HG02678 (cell line): ENCODE data around the gene OTOG.

Experiments used
- ATAC-seq: cut with Tn5 transposase; IDR thresholded peaks from one replicate; pipeline ENCODE4 v1.9.1; 2021; ENCODE audit warnings: mild to moderate bottlenecking, moderate library complexity; ENCODE audit not compliant: unreplicated experiment

OTOG gene

DNA sequence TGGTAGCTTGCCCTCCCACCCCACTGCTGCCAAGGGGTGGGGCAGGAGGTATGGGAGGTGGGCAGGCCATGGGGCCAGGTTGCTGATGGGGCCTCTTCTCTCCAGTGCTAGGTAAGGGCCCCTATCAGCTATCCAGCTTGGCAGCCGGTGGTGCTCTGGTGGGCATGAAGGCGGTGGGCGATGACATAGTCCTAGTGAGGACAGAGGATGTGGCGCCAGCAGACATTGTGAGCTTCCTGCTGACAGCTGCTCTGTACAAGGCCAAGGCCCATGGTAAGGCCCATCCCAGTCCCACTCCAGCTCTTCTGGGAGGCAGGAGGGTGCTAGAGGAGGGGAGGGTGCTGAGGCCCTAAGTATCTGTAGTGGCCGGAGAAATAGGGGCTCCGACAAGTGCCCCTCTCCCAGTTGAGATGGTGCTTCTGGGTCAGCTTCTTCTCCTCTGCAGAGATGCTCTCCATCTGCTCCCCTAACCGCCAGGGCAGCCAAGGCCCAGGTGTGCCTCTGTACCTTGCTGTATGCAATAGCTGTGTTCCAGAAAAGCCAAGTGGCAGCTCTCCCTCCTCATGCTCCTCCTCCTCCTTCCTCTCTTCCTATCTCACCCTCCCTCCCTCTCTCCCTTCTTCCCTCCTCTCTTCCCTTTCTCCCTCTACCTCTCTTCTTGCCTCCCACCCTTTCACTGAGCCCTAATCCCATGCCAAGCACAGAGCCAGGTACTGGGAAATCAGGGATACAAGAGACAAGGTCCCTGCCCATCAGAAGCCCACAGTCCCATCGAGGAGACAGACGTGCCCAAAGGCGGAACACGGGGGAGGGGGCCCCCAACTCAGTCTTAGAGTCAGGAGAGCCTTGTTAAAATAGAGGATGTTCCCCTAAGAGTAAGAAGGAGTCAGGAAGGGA, 55.3 kb downstream of the OTOG start:
- no peak for ATAC-seq

DNA sequence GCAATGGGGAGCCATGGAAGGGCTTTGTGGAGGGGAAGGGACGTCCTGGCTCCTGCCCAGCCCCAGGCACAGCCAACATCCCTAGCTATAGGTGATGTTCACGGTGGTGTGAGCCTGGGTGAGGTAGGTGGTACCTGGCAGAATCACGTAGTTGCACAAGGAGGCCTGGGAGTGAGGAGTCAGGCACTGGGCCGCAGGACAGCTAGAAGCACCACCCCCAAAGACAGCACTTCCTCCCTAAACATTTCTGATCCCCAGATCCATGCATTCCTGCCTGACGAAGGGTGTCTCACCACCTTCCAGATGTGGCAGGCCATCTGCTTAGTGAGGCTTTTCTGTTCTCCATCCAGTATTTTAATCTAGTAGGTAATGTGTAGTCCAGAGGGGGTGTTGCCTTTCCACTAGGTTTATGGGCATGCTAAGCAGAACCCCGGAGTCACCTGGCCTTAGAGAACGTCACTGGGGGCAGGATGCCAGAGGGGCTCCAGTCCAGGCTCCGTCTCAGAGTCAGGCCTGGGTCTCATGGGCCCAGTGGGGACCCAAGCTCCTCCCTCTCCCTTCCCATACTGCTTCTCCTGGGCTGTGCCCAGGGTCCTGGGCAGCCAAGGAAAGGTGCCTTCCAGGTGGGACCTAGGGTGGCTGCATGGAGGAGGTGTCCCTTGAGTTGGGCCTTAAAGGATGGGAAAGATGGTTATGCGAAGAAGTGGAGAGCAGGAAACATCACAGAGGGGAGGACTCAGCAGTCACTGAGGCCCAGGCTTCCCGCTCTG, 56.2 kb downstream of the OTOG start:
- no peak for ATAC-seq

DNA sequence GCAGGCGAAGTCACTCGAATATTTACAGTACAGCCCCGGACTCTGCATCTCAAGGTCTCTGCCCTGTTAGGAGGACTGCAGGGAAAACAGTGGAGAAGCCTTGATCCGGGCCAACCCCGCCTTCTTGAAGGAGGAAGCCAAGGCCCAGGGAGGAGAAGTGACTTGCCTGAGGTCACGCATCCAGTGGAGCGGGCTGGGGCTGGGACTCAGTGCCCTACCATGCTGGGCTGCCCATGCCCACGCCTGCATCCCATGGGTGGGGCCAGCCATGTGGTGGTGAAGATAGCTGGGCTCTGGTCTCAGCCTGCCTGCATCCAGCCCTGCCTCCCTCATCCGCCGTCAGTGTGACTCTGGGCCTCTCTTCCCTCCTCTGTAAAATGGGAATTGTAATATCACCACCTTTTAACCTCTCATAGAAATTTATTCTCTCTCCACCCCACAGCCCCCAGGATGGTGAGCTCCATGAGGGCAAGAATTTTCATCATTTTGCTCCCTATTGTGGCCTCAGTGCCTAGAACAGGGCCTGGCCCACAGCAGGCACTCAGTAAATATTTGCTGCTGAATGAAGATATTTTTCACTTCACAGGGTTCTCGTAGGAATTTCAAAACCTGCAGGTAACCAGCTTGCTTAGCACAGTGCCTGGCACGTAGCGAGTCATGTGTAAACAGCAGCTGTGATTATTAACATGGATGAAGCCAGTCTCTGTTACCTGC, 57.3 kb downstream of the OTOG start:
- no peak for ATAC-seq

DNA sequence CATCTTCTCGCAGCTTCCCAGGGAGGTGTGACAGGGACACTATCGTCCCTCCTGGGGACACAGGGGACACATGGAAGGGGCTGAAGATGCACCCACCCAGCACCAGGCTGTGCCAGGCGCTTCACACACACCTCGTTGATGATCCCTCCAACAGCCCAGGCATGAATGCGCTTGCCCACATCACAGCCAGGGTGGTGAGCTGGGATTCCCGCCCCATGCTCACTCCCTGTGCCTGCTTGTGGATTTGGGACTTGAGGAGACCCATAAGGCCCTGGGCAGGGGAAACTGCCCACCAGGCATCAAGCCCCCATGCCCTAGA, 57.8 kb downstream of the OTOG start:
- no peak for ATAC-seq

DNA sequence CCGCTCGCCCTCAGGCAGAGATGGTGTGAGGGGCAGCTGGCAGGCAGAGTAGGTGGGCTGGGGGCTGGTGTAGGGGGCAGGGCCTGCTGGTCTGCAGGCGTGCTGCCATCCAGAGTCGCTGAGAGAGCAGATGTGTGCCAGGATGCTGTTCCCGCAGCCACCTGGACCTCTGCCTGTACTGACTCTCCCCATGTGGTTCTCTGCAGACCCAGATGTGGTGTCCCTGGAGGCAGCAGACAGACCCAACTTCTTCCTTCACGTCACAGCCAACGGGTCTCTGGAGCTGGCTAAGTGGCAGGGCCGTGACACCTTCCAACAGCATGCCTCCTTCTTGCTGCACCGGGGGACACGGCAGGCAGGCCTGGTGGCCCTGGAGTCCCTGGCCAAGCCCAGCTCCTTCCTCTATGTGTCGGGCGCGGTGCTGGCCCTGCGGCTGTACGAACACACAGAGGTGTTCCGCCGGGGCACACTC, 58.6 kb downstream of the OTOG start:
- ATAC-seq: no peak

DNA sequence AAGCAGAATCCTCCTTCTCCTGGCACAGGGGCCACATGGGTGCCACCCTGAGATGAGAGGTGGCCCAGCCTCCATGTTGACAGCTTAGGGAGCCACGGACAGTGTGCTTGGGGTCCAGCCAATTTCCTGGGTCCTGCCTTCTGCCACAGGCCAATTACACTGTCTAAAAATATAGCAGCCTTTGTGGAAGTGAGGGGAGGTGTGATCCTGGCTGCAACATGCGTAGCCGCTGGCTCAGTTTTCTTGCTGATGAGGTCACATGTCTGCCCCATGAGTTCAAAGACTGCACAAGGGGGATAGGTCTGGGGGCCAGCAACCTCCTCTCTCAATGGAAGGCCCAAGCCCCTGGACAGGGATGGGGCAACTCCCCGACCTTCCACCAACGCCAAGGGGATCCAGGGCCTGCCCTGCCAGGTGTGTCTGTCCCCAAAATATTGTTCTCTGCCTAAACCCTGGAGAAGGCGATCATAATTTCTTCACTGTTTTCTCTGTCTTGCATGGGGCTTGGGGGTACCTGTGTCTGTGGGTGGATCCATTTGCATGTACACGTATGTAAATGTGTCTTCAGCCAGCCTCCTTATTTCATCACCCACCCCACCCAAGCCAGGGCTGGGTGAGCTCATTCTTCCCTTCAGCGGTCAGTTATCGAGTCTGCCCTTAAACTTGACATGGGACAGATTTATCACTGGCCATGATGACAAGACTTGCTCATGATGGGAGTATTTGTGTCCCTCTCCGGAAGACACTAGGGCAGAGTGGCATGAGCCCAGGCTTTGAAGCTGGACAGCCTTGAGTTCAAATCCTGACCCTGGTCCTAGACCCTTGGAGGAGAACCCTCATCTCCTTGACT, 59.4 kb downstream of the OTOG start:
- no peak for ATAC-seq

DNA sequence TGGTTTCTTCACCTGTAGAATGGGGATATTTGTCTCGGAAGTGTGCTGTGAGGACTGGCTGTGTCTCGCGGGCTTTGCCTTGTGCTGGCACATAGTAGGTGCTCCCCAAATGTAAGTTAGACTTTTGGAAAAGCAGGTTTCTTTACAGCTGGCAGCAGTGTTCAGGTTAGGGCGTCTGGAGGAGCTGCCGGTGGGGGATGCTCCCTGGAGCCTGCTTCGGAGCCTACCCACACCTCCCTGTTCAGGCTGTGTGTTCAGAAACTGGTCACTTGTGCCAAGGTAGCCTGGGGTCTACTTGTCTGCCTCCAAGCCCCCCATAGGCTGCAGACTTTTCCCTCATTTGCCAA, 60.0 kb downstream of the OTOG start:
- ATAC-seq: no peak

DNA sequence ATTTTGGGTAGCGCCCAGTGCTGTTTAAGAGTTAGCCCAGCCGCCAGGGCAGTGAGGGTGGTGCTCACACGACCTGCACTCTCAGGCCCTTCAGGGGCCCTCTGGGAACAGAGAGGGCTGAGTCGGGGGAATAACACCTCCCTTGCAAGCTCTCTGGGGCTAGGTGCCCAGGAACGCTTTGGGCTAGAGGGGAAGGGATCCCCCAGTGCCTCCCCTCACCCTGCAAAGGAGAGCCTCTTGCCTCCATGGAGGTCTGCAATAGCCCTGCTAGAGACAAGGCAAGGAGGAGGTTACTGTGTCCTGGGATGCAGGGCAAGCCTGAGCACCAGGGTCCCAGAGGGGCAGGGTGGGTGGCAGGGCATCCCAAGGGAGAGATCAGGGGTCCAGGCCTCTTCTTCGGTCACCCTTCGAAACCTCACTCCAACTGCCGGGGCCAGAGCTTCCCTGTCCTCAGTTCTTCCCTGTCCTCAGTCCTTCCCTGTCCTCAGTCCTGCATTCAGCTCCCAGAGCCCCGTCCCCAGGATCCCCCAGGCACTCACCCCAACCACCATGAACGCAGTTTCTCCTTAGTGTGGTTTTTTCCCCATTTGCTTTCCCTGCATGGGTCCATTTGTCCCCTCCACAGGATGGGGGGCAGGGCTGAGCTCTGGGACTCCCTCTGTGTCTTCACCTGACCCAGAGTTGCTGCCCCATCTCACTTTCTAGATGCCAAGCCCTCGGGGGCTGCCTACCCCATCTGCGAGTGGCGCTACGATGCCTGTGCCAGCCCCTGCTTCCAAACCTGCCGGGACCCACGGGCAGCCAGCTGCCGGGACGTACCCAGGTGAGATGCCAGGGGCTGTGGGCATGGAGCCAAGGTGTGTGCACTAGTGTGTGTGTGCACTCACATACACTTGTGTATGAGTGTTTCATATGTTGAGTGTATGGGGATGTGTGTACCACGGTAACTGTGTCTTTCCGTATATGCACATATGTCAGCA, 60.8 kb downstream of the OTOG start:
- no peak for ATAC-seq

DNA sequence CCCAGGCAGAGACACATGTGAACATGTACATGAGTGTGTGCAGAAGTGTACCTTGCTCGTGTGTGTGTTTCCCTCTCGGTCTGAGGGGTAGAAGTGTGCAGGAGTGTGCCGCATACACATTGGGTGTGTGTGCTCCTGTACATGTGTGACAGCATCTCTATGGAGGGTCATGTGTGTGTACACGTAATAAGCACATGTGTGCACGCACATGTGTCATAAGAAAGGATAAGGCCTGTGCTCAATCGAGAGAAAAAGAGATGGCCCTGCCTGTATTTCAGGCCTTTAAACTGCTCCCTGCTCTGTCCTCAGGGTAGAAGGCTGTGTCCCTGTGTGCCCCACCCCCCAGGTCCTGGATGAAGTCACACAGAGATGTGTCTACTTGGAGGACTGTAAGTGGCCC, 61.8 kb downstream of the OTOG start:
- no peak for ATAC-seq

DNA sequence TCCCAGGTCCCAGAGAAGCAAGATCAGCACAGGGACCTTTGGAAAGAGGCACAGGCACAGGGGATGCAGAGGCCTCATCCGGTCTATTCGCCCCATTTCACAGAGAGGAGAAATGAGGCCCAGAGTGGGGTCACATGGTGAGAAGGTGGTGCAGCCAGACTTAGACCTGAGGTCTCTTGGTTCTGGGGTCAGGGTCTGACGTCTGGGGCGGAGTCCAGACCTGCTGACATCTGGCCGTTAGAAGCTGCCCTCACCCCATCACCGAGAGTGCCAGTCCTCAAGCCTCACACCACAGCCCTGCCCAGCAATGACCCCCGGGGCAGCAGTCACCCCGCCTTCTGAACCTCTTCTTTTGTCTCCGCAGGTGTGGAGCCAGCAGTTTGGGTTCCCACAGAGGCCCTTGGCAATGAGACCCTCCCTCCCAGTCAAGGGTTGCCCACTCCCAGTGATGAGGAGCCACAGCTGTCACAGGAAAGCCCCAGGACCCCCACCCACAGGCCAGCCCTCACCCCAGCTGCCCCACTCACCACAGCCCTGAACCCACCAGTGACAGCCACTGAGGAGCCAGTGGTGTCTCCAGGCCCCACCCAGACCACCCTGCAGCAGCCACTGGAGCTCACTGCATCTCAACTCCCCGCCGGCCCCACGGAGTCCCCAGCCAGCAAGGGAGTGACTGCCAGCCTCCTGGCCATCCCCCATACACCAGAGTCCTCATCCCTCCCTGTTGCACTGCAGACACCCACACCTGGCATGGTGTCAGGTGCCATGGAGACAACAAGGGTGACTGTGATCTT, 62.4 kb downstream of the OTOG start:
- ATAC-seq: no peak

DNA sequence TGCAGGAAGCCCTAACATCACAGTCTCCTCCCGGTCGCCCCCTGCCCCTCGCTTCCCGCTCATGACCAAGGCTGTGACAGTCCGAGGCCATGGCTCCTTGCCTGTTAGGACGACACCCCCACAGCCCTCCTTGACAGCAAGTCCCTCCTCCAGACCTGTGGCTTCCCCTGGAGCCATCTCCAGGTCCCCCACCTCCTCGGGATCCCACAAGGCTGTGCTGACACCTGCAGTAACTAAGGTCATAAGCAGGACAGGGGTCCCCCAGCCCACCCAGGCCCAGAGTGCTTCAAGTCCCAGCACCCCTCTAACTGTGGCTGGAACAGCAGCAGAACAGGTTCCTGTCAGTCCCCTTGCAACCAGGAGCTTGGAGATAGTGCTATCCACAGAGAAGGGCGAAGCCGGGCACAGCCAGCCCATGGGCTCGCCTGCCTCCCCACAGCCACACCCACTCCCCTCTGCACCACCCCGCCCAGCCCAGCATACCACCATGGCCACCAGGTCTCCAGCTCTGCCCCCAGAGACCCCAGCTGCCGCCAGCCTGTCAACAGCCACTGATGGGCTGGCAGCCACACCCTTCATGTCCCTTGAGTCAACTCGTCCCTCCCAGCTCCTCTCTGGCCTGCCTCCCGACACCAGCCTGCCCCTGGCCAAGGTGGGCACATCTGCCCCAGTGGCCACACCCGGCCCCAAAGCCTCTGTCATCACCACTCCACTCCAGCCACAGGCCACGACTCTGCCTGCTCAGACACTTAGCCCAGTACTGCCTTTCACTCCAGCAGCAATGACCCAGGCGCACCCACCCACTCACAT, 63.2 kb downstream of the OTOG start:
- ATAC-seq: no peak

DNA sequence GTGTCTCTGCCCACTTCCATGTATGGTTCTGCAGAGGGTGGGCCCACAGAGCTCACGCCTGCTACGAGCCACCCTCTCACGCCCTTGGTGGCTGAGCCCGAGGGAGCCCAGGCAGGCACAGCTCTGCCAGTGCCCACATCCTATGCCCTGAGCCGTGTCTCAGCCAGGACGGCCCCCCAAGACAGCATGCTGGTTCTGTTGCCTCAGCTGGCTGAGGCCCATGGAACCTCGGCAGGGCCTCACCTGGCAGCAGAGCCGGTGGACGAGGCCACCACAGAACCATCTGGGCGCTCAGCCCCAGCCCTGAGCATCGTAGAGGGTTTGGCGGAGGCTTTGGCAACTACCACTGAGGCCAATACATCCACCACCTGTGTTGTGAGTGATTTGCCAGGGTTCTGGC, 64.0 kb downstream of the OTOG start:
- no peak for ATAC-seq

DNA sequence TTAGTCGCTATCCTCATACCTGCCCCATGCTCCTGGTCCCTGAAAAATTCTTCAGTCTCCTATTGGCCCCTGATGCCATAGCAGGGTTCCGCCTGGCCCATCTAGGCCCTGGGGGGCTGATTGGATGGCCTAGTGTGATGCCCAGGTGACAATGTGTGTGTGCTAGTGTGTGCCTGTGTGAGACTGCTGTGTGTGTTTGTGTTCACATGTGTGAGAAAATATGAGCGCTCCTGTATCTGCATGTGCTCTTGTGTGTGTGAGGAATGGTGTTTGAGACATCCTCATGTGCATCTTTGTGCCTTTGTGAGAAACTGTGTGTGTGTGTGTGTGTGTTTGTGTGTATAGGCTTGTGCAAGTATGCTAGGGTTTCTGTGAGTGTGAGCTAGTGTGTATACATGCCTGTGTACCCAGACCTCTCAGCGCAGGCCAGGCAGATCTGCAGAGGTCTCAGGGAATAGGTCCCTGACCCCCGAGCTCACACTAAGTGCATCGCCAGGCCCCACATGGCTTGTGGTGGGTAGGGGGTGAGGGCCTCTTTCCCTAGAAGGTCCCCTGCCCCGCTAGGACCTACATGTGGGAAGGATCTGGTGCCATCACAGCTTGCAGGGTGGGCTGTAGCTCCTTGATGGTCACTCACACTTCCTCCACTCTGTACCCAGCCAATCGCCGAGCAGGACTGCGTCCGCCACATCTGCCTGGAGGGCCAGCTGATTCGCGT, 64.6 kb downstream of the OTOG start:
- no peak for ATAC-seq

DNA sequence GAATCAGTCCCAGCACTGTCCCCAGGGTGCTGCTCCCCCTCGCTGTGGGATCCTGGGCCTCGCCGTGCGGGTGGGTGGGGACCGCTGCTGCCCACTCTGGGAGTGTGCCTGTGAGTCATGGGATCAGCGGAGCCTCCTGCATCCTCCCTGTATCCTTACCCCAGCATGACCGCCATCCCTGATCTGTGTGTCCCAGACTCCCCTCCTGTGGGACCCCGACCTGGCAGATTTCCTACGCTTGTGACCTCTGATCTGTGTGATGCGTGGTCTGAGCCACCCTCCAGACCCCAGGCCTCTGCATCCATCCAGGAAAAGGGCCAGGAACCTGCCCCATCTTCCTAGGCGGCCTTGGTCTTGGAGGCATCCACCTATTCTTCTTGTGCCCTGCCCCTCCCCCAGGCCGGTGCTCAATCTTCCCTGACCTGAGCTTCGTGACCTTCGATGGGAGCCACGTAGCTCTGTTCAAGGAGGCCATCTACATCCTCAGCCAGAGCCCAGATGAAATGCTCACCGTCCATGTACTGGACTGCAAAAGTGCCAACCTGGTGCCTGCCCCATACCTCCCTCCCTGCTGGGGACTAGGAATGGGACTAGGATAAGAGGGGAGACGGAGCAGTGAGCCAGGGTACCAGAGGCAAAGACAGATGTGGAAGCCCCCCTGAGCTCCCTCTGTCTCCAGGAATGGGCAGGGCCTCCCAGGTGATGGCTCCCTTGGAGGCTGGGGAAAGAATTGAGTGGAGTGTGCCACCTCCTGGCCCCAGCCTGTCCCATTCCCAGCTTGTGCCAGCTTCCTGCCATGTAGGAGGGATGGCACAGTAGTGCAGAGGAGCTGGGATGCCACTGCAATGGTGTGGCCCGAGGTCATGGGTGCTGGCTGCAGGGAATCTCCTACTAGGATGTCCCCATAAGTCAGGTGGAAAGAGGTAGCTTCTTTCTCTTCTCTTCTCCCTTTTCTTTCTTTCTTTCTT, 65.4 kb downstream of the OTOG start:
- ATAC-seq: no peak

DNA sequence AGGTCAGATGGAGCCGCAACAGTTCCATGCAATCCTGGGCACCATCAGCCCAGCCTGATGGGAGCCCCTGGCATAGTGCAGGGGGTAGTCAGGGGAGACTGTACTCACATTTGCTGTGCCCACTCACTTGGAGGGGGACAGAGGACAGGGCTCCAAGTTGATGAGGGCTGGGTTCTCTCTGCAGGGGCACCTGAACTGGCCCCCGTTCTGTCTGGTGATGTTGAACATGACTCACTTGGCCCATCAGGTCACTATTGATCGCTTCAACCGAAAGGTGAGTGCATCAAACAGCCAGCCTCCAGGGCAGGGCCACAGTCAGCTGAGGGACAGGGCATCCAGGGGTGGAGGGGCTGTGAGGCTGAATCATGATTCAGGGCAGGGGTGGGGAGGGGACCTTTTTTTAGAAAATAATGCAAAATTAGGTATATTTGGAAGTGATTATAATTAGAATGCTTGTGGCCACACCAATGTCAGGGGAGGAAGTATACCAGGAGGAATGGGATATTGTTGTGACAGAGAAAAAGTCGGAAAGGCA, 66.4 kb downstream of the OTOG start:
- ATAC-seq: no peak

DNA sequence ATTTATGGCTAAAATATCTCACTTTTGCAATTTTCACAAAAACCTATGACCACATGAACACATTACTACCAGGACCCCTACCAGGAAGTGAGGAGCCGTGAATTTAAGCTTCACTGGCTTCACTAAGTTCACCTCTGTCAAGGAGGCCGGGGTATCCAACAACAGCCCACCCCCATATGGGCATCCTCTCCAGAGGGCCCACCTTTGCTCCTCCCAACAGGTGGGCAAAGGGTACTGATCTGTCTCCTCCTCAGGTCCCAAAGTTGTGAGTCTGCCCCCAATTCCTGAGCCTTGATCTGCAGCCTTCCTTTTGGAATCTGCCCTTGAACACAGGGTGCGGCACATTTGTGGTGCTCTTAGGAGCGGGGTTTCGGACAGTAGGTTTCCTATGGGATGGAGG, 66.9 kb downstream of the OTOG start:
- ATAC-seq: no peak
